Posterior vena cava (tissue), 2 donors: Measurements from ENCODE around the gene PROZ. TPM values are rescaled to one million over a fixed set of nuclear protein-coding genes. Genes with fewer than 3 reads are reported as not detected.

ENCODE experiments used
- DNase-seq: peaks from one replicate; pipeline ENCODE4 v3.0.0-alpha.2; 2020; ENCODE audit warnings: low spot score
- intact Hi-C, 2 donors: fragments of 100-400 bp; cut with DNase I; formaldehyde crosslinking; loops; one replicate each; pipeline versions ENCODE4 v1.14.1 to v1.14.2; 2022 to 2023
- total RNA-seq, 2 donors: library from RNA; stranded (reverse); fragmentation: NEBNext Ultra II Directional; extraction: Animal tissue kit (Norgen Biotek cat#: 25700); gene quantifications; one replicate each; pipeline ENCODE4 v1.2.1, GENCODE V29; 2021
- donor health status: DM: yes; HTN: yes; CAD: no.
- donor health status: DM: yes; HTN: yes; CAD: no.

PROZ gene
- total RNA-seq, 2 donors from 2014 or later = not detected

- intact Hi-C loops = no loop called here
- DNase-seq = no peak
Observed at GRCh38 chr13:113167575-113167974, 9.1 kb downstream of the PROZ start.

DNA sequence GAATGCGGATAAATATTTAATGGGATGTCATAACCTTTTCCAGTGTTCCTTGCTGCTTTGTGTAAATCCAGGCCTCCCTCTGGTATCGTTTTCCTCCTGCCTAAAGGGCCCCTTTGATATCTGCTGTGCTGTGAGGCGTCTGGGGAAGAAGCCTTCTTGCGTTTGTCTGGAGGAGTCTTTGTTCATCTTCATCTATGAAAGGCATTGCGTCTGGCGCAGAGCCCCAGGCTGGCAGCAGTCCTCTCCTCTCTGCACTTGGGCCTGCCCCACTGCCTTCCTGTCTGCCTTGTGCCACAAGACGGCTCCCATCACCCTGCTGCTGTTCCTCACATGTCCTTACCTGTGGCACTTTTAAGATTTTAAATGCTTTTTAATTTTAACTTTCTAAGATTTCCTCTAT, 9.8 kb downstream of the PROZ start:
- no peak for DNase-seq
- intact Hi-C loops = no loop called here

DNA sequence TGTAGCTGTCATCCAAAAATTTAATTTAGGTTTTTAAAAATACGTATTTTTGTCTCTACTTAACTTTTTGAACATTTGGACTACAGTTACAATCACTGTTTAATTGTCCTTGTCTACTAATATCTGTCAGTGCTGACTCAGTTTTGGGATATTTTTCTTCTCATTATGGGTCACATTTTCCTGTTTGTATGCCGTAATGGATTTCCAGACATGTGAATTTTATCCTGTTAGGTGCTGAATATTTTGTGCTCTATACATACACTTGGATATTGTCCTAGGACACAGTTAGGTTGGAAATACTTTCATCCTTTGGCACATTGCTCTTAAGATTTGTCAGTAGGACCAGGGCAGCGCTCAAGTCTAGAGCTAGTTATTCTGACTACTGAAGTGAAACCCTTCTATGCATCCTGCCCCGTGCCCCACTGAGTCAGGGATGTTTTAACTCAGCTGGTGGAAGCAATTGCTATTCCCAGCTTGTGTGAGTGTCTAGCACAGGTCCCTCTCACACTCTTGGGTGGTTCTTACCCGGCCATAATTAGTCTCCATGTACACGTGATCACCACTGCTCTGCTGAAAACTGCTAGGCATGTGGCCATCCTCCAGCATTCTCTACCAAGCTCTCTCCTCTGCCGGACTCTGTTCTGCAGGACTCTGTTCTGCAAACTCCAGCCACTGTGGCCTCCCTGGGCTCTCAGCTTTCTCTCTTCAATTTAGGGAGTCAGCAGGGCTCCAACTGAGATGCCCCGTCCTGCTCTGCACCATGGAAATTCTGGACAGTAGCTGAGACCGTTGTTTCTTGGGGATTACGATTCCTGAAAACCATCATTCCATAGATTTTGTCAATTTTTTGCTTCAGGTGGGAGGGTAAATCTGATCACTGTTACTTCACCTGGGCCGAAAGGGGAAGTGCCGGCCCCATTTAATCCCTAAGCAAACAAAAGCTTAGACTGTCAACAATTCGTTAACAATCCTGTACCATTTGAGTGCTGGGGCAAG, 11.1 kb downstream of the PROZ start:
- no peak for DNase-seq
- intact Hi-C loops = no loop called here

DNA sequence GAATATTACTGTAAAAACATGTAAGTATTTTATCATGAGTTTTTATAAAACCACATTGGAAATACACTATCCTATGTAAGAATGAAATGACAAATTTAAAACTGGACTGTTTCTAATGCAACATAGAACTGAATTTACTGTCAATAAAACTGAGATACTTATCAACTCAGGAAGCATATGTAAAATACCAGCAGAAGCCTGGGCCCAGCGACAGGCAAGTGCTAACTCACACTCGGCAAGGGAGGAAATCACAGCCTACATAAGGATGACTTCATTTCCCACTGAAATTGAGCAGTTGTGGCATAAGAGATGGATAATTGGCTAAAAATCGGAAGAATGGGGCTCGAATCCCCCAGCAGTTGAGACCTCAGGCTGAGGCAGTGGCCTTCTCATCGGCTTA, 12.1 kb downstream of the PROZ start:
- intact Hi-C loops = no loop called here
- no peak for DNase-seq

DNA sequence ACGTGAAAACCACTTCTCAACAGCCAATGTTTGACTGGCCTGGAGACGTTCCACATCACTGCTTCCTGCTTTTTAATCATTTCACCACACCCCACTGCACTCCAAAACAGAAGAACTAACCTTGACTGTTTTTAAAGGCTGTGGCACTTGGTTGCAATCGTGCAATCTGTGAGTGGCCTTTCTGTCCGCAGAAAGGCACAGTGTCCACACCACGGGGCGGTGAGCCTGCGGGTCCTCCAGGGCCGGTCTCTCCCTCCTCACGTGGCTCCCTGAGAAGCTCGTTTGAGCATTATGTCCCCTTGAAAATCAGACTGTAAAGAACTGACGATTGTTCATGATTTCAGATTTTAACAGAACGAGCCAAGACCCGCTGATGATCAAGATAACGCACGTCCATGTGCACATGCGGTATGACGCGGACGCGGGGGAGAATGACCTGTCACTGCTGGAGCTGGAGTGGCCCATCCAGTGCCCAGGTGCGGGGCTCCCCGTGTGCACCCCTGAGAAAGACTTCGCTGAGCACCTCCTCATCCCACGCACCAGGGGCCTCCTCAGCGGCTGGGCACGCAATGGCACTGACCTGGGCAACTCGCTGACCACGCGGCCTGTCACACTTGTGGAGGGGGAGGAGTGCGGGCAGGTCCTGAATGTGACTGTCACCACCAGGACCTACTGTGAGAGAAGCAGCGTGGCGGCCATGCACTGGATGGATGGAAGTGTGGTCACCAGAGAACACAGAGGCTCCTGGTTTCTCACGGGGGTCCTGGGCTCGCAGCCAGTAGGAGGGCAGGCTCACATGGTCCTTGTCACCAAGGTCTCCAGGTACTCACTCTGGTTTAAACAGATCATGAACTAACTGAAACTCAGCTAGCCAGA, 13.0 kb downstream of the PROZ start:
- DNase-seq = no peak
- intact Hi-C loops = no loop called here

DNA sequence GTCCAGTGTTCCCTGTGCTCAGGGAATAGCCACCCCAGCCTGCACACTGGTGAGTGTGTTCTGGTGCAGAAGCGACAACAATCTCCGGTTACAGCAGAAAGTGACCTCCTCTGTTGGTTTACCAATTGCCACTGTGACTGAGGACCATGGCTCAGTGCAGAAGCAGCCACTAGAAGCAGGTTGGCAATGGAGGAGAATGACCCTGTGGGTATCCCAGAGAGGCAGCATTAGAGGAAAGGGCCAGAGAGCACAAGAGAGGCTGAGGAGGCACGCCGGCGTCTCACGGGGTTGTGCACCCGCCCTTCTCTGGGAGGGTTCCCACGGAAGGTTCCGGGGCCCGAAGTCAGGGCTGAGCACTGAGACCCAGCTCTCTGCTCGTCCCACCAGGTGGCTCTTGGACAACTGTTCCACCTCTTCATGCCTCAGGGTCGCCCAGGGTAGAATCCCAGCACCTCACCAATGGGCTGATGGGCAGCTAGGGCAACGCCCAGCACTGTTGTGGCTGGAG, 14.0 kb downstream of the PROZ start:
- intact Hi-C loops = no loop called here

DNA sequence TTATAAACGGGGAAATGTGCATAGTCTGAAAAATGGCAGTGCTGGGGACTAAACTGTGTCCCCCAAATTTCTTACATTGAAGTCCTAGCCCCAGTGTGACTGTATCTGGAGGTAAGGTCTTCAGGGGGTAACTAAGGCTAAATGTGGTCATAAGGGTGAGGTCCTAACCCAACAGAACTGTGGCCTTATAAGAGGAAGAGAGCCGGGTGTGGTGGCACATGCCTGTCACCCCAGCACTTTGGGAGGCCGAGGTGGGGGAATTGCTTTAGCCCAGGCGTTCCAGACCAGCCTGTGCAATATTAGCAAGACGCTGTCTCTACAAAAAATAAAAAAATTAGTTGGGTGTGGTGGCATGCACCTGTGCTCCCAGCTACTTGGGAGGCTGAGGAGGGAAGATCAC, 17.8 kb downstream of the PROZ start:
- no peak for DNase-seq
- intact Hi-C loops = no loop called here

More for the DNA sequence above, 14.0 kb downstream of the PROZ start:
- DNase-seq = no peak

- intact Hi-C loops = no loop called here
Observed at GRCh38 chr13:113176822-113177221, 18.4 kb downstream of the PROZ start.

DNA sequence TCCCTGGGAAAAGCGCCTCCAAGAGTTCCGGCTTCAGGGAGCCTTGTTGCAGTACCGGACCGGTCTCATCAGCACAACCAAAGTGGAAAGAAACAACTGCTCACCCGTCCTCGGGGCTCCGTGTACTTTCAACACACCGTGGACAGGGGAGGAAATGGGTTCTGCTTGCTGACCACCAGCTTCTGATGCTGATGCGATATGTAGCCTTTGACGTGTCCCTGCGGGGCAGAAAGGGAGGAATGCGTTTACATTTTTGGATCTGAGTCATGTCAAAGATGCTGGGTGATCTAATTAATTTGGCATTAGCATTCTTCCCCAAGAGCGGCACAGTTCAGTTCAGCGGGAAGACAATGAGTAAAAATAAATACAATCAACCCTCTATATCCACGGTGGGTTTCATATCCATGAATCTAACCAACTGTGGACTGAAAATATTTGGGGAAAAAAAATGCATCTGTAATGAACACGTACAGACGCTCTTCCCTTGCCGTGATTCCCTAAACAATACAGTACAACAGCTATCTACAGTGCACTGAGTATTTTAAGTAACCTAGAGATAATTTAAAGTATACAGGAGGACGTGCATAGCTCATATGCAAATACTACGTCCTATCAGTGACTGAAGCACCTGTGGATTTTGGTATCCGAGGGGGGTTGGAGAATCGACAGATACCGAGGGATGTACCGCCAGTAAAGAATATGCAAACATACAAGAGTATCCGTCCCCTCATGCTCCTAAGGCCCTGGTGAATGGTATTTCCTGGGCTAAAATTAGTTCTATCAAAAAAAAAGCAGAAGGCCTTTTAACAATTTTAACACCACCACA, 19.8 kb downstream of the PROZ start:
- intact Hi-C loops = no loop called here
- no peak for DNase-seq

More at GRCh38 chr13:113176822-113177221, 18.4 kb downstream of the PROZ start:
- no peak for DNase-seq

DNA sequence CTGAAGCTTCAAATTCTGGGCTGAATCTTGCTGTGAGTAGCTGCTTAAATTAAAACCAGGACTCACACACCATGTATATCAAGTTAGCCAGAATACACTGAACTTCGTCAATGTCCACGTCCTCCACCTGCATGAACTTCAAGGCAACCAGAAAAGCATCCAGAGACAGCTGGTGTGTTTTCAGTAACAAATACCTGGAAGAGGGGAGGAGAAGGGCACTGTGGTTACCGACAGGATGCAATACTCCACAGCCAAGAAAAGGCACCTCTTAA, 20.4 kb downstream of the PROZ start:
- DNase-seq = no peak
- intact Hi-C loops = no loop called here

- no peak for DNase-seq
- intact Hi-C loops = no loop called here
Observed at GRCh38 chr13:113179374-113180230, 21.2 kb downstream of the PROZ start.

- DNase-seq = no peak
- intact Hi-C loops = no loop called here
Observed at GRCh38 chr13:113182046-113182445, 23.6 kb downstream of the PROZ start.

DNA sequence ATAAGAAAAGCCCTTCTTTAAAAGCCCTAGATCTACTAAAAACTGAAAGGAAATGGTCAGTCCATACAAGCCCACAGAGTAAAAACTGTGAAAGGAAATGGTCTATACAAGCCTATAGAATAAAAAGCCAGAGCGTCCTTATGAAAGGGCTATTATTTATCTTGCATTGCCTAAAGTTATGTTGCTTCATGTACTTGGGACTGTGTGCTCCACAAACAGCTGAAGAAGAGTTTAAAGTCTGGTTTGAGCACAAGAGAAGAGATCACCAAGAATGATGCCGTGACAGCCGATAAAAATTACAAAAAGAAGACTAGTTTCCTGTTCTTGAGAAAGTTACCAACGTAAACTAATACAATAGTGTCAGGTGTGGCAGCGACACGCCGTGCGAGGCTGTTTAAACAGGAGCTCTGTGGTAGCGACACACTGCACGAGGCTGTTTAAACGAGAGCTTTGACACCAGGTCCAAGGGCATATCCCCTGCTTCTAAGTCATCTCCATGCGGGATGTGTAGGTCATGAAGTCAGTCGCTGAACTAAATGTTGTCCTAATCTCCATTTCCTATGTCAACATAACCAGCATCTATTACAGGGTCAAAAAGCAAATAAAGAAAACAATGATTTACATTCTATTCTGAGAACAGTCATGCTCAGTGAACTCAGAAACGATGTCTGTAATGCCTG, 25.1 kb downstream of the PROZ start:
- intact Hi-C loops = no loop called here
- no peak for DNase-seq

DNA sequence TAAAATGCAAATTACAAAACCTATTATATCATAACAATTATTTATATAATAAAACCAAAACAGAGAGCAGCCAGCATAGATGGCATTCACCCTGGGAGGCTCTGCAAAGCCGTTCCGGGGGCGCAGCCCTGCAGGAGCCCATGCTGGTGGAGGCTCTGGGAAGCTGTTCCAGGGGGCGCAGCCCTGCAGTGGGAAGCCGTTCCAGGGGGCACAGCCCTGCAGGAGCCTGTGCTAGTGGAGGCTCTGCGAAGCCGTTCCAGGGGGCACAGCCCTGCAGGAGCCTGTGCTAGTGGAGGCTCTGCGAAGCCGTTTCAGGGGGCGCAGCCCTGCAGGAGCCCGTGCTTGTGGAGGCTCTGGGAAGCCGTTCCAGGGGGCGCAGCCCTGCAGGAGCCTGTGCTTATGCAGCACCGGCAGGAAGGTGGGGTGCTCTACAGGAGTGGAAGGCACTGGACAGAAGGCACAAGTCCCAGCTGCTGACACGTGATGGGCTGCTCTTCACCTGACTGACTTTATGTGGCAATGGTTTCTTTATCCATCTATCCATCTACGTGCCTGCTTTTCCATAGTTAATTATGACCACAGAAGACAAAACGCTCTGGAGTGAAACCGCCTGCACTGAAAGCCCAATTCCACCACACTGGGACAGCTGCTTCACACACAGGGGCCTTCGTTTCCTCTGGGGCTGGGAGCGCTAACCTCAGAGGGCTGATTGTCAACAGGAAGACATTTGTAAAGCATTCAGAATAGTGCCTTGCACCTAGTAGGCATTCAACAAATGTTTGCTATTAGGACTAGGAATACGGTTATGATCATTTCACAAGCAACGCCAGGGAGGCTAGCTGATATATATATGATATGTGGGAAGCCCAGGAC, 26.4 kb downstream of the PROZ start:
- intact Hi-C loops = no loop called here
- no peak for DNase-seq

DNA sequence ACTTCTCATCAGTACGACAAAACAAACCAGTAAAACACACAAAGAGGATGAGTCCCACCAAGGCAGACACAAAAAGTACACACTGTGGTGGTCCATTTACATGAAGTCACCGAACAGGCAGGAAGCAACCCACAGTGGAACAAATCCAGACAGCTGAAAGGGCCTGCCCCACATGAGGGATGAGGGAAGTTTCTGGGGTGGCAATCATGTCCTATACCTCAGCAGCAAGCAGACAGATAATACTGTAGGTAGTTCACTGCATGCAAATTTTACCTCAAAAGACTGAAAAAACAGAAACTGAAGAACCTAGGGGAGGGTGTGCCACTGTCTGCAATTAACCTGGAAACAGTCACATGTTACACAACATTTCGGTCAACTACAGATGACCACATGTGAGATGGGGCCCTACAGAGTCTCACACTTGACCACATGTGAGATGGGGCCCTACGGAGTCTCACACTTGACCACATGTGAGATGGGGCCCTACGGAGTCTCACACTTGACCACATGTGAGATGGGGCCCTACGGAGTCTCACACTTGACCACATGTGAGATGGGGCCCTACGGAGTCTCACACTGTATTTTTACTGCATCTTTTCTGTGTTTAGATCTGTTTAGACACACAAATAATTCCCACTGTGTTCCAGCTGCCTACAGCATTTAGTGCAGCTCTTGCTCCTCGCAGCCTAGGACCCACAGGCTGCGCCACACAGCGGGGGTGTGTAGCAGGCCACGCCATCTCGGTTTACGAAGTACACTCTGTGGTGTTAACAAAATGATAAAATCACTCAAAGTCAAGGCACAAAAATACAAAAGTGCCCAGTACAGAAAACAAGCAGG, 27.8 kb downstream of the PROZ start:
- intact Hi-C loops = no loop called here

GRCh38 chr13:113187263-113187669, 28.8 kb downstream of the PROZ start:
- intact Hi-C loops = no loop called here

More for the DNA sequence above, 27.8 kb downstream of the PROZ start:
- no peak for DNase-seq

More at GRCh38 chr13:113187263-113187669, 28.8 kb downstream of the PROZ start:
- peak; percentile 97 for DNase-seq
